GM18861 (cell line): ENCODE measurements around the gene IL1R1.

Experiments
- ATAC-seq: cut with Tn5 transposase; IDR thresholded peaks from one replicate; pipeline ENCODE4 v1.9.1; 2021; ENCODE audit not compliant: unreplicated experiment

The IL1R1 gene

DNA sequence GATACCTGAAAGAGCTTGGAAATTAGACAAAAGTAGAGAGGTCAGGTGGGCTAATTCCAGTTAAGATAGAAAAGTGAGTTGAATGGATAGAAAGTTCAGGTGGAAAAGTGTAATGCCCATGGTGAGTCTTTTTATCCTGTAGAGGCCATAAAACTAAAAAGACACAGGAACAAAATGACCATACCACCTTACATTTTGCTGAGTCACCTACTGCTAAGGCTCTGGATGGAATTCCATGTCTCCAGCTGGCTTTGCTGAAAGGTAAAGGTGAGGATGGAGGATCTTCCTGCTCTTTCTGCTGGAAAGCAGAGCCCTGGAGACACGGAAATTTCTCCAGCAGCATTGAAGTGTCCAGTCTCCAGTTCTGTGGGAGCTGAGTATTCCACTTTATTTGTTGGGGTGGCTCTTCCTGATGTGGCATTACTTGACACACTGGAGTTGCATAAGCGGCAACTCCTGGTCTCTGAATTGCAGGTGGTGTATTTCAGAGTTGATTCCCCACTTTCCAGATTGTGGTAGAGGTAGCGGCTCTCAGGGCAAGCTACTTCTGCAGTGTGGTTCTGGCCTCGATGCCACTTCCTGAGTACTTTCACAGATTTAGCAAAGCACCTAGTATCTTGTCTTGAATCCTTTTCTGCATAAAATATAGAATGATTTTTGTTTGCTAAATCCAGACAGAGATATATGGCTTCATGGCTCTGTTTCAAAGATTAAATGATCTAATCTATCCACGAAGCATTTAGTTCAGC, 55.0 kb downstream of the IL1R1 start:
- no peak for ATAC-seq

DNA sequence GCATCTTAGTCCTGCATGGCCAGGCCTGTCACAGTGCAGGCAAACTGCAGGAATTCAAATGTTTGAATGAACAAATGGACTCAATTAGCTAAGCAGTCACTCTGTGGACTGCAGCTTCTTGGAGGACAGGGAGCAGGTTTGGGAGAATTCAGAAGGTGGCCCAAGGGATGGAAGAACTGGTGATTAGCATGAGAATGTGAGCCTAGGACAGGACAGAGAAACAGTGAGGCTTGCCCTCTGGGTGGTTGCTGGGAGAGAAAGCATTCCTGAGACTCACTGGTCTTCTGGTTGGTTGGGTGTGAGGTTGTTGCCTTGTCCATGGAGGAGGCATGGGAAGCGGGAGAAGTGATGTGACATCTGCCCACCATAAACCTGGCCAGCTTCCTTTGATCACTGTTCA, 58.0 kb downstream of the IL1R1 start:
- ATAC-seq = no peak

DNA sequence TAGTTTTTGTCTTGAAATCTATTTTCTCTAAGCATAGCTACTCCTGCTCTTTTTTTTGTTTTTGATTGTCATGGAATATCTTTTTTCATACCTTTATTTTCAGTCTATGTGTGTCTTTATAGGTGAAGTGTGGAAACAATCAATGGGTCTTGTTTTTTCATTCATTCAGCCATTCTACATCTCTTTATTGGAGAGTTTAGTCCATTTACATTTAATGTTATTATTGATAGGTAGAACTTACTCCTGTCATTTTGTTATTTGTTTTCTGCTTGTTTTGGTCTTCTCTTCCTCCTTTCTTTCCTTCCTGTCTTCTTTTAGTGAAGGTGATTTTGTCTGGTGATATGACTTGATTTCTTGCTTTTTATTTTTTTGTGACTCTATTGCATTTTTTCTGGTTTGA, 62.1 kb downstream of the IL1R1 start:
- no peak for ATAC-seq

DNA sequence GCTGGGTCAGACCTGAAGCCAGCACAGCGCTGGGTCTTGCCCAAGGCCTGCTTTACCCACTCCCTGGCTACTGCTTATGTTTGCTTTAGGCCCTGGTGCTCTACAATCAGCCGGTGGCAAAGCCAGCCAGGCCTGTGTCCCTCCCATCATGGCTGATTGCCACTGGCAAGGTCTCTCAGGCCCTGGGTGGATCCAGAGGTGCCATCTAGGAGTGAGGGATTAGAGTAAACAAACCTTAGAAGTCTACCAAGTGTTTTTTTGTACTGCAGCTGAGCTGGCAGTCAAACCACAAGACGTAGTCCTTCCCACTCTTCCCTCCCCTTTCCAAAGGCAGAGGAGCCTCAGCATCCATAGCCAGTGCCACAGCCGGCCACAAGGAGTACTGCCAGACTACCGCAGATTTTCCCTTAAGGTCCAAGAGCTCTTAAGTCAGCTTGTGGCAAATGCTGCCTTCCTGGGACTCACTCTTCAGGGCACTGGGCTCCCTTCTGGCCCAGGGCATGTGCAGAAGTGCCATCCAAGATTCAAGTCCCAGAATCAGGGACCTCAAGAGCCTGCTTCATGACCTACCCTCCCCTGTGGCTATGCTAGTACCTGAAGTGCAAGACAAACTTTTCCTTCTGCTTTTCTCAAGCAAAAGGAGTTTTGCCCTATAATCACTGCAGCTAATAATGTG, 64.3 kb downstream of the IL1R1 start:
- no peak for ATAC-seq

DNA sequence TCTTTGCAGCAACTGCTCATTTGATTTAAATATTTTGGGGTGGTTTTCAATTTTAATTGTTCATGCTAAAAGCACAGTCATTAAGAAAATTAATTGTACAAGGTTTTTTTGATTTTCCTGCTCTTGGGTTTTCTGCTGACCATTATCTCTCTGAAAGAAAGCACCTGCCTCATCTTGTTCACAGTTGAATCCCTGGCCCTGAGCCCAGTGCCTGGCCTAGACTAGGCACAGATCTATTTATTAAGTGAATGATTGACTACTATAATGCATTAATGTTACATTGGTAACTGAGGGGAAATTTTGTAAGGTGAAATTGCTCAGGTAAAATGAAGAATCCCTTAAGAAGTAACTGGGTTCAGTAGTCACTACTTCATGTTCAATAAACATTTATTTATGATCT, 66.2 kb downstream of the IL1R1 start:
- no peak for ATAC-seq

DNA sequence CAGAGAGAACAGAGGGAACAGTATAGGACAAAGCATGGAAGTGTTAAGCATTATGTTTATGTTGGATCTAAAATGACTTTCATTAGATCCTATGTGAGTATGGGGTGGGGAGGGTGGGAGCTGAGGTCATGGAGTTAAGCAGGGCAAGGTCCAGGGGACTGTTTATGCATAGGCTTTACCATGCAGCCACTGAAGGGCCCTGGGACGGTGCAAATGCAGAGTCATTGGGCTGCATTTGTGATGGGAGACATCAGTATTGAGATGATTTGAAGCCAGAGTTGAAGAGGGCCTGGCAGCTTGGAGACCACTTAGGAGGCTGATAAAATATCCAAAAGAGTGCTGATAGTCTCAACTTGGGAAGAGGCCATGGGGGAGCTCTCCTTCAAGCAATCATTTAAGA, 66.9 kb downstream of the IL1R1 start:
- no peak for ATAC-seq

DNA sequence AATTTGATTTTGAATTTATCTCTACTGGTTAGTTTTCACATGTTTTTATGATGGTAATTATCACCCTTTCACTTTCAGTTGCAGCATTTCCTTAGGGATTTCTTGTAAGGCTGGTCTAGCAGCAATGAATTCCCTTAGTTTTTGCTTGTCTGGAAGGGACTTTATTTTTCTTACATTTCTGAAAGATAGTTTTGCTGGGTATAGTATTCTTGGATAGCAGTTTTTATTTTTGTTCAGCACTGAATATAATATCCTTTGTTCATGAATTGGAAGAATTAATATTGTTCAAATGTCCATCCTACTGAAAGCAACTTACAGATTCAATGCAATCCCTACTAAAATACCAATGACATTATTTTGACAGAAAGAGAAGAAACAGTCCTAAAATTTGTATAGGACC, 74.5 kb downstream of the IL1R1 start:
- no peak for ATAC-seq

DNA sequence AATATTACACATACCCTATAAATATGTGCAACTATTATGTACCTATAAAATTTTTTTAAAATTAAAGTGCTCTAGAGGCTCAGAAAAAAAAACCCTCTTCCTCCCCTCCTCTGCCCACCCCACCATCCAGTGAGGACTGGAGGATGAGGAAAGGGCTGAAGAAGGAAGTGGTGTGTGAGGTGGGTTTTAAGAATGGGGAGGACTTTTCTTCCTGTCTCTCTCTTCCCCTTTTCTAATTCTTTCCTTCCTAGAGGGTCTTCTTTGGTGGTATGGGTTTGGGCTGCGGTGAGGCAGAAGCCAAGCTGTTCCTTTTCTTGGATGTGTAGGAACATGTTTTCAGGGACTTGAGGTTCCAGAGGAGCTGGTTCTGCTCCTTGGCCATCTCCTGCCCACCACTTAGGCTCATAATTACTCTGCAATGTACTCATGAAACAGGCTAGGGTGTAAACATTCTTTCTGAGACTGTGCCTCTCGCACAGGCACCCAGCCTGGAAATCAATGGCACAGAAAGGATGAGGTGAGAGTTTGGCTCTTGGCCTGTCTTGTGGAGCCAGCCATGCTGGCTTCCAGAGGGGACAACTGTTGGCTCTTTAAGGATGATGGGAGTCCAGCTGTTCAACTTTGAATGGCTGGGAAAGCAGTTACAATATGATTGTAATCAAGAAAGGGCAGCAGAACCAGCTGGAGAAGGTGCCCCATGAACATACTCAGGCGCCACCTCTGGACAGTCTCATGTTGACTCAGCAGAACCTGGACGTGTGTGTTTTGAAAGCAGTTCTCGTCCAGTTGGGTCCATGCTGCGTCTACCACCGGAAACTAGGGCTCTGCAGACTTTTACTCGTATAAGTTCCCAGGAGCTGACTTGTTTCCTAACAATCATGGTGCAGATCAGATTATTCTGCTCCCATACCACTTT, 82.5 kb downstream of the IL1R1 start:
- ATAC-seq = no peak

DNA sequence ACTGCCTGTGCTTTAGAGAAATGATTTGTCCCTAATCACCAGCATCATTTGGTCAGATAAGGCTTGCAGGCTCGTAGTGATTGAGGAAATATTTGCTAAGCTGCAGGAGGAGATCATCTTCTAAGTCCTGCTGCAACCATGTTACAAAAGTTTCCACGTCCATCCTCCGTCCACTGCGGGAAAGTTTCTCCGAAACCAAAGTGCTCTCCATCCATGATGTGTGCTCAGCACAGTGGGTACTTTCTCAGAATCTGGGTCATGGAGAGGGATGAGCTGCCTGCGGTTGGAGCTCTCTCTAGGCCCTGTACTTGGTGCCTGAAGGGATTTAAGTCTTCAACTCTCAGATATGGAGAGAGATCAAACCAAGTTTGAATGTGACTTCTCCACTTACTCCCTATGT, 83.6 kb downstream of the IL1R1 start:
- ATAC-seq = no peak

DNA sequence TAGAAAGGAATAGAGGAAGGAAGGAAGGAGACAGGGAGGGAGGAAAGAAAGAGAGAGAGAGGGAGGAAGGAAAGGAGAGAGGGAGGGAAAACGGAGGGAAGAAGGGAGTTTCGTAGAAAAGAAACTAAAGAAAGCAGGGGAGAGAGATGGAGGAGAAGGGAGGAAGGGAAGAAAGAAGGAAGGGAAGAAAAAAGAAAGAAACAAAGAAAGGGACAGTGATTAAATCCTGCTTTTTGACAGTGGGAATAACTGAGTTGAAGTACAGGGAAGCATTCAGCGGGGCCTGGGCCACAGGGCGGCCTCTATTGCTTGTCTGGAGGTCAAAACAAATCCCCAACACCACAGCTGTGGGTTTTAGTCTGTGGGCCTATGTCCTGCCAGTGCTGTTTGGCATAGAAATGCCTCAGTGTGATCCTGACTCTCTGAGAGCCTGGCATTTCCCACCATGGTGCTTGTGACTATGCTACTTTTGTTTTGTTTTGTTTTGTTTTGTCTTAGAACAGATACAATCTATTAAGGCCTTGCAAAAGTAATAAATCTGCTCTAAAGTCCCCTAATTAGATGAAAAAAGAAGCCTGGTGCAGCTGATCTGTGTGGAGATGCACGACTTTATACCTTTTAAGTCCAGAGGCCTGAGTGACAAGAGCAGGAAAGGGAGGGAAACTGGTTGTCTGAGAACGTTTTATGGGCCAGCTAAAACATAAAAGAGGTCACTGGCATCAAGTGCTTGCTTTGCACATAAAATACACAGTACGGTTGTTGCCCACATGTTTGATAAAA, 84.3 kb downstream of the IL1R1 start:
- ATAC-seq = no peak

DNA sequence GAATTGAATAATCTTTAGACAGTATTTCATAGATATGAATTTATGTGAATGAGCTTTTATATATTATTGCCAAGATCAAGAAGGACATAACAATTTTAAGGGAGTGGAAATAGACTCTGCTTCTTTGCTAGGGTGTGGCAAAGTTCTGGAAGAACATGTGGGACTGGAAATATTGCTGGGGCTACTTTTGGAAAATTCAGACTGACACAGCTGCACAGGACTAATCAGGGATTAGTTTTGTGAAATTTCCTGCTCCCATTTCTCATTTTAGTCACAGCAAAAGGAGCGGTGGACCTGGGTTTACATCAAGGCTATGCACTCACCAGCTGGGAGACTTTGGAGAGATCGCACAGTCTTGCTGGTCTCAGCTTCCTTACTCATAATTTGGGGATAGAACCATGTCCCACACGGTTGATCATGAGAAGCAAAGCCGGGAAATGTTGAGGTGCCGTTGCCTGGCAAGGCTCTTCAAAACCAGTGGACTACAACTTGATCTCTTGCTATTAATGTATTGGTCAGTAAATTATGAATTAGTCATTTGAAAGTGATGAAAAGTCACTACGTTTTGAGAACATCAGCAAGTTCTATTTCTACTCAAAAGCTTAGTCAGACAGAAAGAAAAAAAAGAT, 86.7 kb downstream of the IL1R1 start:
- ATAC-seq = no peak
